NCI-H1694 (cell line): ENCODE results near the gene ISOC2.

Source experiments
- DNase-seq: peaks from one replicate; lab custom pipeline; 2025; lab: John Stamatoyannopoulos, UW

The ISOC2 gene

GRCh38 chr19:55489711-55490477 is 28.5 kb upstream of the ISOC2 start:
- DNase-seq: no peak

GRCh38 chr19:55488986-55489710 is 27.7 kb upstream of the ISOC2 start:
- no peak for DNase-seq

GRCh38 chr19:55487924-55488687 is 26.7 kb upstream of the ISOC2 start, which contains the start of gene SSC5D:
Gene SSC5D (plus strand): TSS chr19:55488436. CDS start chr19:55488590, 154 bp downstream.
- DNase-seq: no peak

- no peak for DNase-seq
Measured at GRCh38 chr19:55486971-55487923, 25.8 kb upstream of the ISOC2 start.

GRCh38 chr19:55486043-55486970 is 24.9 kb upstream of the ISOC2 start:
- DNase-seq: no peak

- no peak for DNase-seq
Measured at GRCh38 chr19:55485439-55486011, 24.1 kb upstream of the ISOC2 start.

GRCh38 chr19:55484593-55485438 is 23.4 kb upstream of the ISOC2 start, which contains the start of gene NAT14:
Gene NAT14 (plus strand): TSS chr19:55485188. CDS start chr19:55485709, 521 bp downstream.
- peak; percentile 64 for DNase-seq

- DNase-seq: no peak
Measured at GRCh38 chr19:55483706-55484592, 22.5 kb upstream of the ISOC2 start.

- DNase-seq: no peak
Measured at GRCh38 chr19:55482967-55483705, 21.7 kb upstream of the ISOC2 start.

- DNase-seq: no peak
Measured at GRCh38 chr19:55482156-55482961, 20.9 kb upstream of the ISOC2 start.

- DNase-seq: no peak
Measured at GRCh38 chr19:55481794-55482155, 20.3 kb upstream of the ISOC2 start.

- DNase-seq: no peak
Measured at GRCh38 chr19:55481148-55481793, 19.8 kb upstream of the ISOC2 start.

- no peak for DNase-seq
Measured at GRCh38 chr19:55479451-55480230, 18.2 kb upstream of the ISOC2 start.

- DNase-seq: no peak
Measured at GRCh38 chr19:55479045-55479444, 17.6 kb upstream of the ISOC2 start.

- no peak for DNase-seq
Measured at GRCh38 chr19:55478364-55478763, 16.9 kb upstream of the ISOC2 start.
